Lower lobe of right lung (tissue), 2 donors: ENCODE measurements around the gene GPA33. TPM values are rescaled to one million over a fixed set of nuclear protein-coding genes. Genes with fewer than 3 reads are reported as not detected.

Experiments
- ATAC-seq, 2 donors: fragments of 200-7000 bp; cut with Tn5 transposase; one replicate each; pipeline ENCODE4 v1.9.1; 2020 to 2022; ENCODE audit warnings: mild to moderate bottlenecking in 2 of 2, moderate library complexity in 2 of 2
- DNase-seq: peaks from one replicate; pipeline ENCODE4 v3.0.0-alpha.2; 2020
- H3K27ac ChIP-seq: fragments of 200-600 bp; one replicate; pipeline ENCODE4 v1.8.0; 2022
- H3K27me3 ChIP-seq: fragments of 200-600 bp; one replicate; pipeline ENCODE4 v1.8.0; 2022; ENCODE audit warnings: low read depth
- H3K36me3 ChIP-seq: fragments of 200-600 bp; one replicate; pipeline ENCODE4 v1.8.0; 2022; ENCODE audit warnings: mild to moderate bottlenecking
- H3K4me1 ChIP-seq: fragments of 200-600 bp; one replicate; pipeline ENCODE4 v1.8.0; 2022
- H3K4me3 ChIP-seq: fragments of 200-600 bp; one replicate; pipeline ENCODE4 v1.8.0; 2022; ENCODE audit warnings: mild to moderate bottlenecking
- H3K9me3 ChIP-seq: fragments of 200-600 bp; one replicate; pipeline ENCODE4 v1.8.0; 2022
- CTCF ChIP-seq: fragments of 200-600 bp; IDR thresholded peaks from one replicate; pipeline ENCODE4 v1.8.0; 2022; ENCODE audit warnings: antibody characterized with exemption, mild to moderate bottlenecking
- intact Hi-C: fragments of 100-400 bp; cut with DNase I; formaldehyde crosslinking; loops from one replicate; pipeline ENCODE4 v1.11.0; 2022
- total RNA-seq: library from RNA; stranded (reverse); fragmentation: NEBNext Ultra II Directional; extraction: Animal tissue kit (Norgen Biotek cat#: 25700); gene quantifications from one replicate; pipeline ENCODE4 v1.2.1, GENCODE V29; 2021
- donor health status: DM: no; HTN: yes; CAD: no; lungs with severe emphysema.

GPA33 gene
- total RNA-seq, 1 donor from 2014 or later: 3.6 TPM

GRCh38 chr1:167116174-167116573 lies 26.0 kb upstream of the GPA33 start:
- H3K4me3 ChIP-seq: no peak overlapping the region
- intact Hi-C loops: no loop called here
- no peaks in the 10 kb centered on the region for H3K9me3 ChIP-seq
- peaks cover 4% of the 10 kb centered on the region for H3K4me1 ChIP-seq
- no peaks in the 10 kb centered on the region for H3K27me3 ChIP-seq
- no peak overlapping the region for H3K27ac ChIP-seq
- DNase-seq (no peak), ATAC-seq (no peak)
- no peaks in the 10 kb centered on the region for H3K36me3 ChIP-seq
- no peak for TF ChIP-seq CTCF

- TF ChIP-seq CTCF: no peak
- Histone ChIP-seq H3K36me3 (no peaks in the 10 kb centered on the region), H3K4me3 (no peak overlapping the region), H3K27ac (no peak overlapping the region), H3K9me3 (no peaks in the 10 kb centered on the region), H3K27me3 (no peaks in the 10 kb centered on the region), H3K4me1 (no peaks in the 10 kb centered on the region)
- DNase-seq (no peak), ATAC-seq (no peak)
- intact Hi-C loops: no loop called here
Observed at GRCh38 chr1:167115655-167116054, 25.5 kb upstream of the GPA33 start.

GRCh38 chr1:167114725-167115124 lies 24.5 kb upstream of the GPA33 start:
- intact Hi-C loops: no loop called here
- no peaks in the 10 kb centered on the region for H3K27me3 ChIP-seq
- no peaks in the 10 kb centered on the region for H3K36me3 ChIP-seq
- no peak for TF ChIP-seq CTCF
- no peaks in the 10 kb centered on the region for H3K9me3 ChIP-seq
- DNase-seq: no peak
- no peak overlapping the region for H3K27ac ChIP-seq
- no peak for ATAC-seq
- no peaks in the 10 kb centered on the region for H3K4me1 ChIP-seq
- no peak overlapping the region for H3K4me3 ChIP-seq

GRCh38 chr1:167111868-167112709 lies 21.9 kb upstream of the GPA33 start:
- TF ChIP-seq CTCF: no peak
- Histone ChIP-seq H3K27ac (no peak overlapping the region), H3K36me3 (no peaks in the 10 kb centered on the region), H3K4me1 (no peaks in the 10 kb centered on the region), H3K4me3 (no peak overlapping the region), H3K9me3 (no peaks in the 10 kb centered on the region), H3K27me3 (no peaks in the 10 kb centered on the region)
- no peak for DNase-seq
- intact Hi-C loops: no loop called here
- no peak for ATAC-seq

- intact Hi-C loops: no loop called here
- DNase-seq (no peak), ATAC-seq (no peak)
- H3K27me3 ChIP-seq: no peaks in the 10 kb centered on the region
- no peaks in the 10 kb centered on the region for H3K4me1 ChIP-seq
- no peak for TF ChIP-seq CTCF
- no peaks in the 10 kb centered on the region for H3K9me3 ChIP-seq
- no peak overlapping the region for H3K4me3 ChIP-seq
- H3K36me3 ChIP-seq: no peaks in the 10 kb centered on the region
- no peak overlapping the region for H3K27ac ChIP-seq
Observed at GRCh38 chr1:167110586-167110985, 20.4 kb upstream of the GPA33 start.
